ENCODE data around the gene ZNF738. TPM values are rescaled to one million over a fixed set of nuclear protein-coding genes. Genes with fewer than 3 reads are reported as not detected.

The ZNF738 gene
- total RNA-seq: 26.4 TPM

DNA sequence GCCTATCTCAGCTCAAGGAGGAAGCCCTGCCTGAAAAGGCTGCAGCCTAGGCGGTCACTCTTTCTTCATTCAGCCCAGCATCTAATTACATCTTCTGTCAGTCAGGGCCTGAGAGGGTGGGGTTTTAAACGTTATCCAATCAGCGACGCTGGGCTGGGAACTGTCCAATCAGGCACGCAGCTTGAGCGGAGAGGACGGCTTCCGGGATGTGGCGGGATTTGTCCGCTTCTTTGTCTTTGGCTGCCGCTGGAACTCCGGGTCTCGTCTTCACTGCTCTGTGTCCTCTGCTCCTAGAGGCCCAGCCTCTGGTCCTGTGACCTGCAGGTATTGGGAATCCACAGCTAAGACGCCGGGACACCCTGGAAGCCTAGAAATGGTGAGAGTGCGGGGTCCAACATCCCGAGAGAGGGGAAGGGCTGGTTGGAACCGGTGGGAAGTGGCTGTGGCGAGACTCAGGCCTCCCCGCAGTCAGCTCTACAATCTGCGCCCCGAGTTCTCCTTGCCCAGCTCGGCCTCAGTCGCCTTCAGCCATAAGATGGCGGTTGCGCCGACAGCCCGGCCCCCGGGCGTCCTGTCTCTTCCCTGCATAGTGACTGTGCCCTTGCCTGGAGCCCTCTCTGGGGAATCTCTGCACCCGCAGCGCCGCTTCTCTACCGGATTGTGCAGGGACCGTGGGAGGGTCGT, at the start of gene ZNF738:
Gene ZNF738 (plus strand): TSS at position 233 of the 684 bp plus-strand sequence. CDS start 141 bp downstream, at position 374.

DNA sequence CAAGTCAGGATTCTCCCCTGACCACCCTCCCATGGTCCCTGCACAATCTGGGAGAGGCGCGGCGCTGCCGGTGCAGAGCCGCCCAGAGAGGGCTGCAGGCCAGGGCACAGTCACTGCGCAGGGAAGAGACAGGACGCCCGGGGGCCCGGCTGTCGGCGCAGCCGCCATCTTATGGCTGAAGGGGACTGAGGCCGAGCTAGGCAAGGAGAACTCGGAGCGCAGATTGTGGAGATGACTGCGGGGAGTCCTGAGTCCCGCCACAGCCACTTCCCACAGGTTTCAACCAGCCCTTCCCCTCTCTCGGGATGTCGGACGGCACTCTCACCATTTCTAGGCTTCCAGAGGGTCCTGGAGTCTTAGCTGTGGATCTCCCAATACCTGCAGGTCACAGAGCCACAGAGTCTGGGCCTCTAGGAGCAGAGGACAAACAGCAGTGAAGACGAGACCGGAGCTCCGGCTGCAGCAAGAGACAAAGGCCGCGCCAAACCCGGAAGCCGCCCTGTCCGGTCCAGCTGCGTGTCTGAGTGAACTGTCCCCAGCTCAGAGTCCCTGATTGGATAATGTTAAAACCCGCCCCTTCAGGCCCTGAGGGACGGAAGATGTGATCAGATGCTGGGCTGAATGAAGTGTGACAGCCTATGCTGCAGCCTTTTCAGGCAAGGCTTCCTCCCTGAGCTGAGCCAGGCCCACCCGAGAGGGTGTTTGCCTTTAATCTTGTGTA, 29.8 kb upstream of the ZNF738 start, which contains the start of gene ZNF708:
Gene ZNF708 (minus strand): TSS at position 526 of the 721 bp plus-strand sequence. CDS start 198 bp downstream, at position 328.

DNA sequence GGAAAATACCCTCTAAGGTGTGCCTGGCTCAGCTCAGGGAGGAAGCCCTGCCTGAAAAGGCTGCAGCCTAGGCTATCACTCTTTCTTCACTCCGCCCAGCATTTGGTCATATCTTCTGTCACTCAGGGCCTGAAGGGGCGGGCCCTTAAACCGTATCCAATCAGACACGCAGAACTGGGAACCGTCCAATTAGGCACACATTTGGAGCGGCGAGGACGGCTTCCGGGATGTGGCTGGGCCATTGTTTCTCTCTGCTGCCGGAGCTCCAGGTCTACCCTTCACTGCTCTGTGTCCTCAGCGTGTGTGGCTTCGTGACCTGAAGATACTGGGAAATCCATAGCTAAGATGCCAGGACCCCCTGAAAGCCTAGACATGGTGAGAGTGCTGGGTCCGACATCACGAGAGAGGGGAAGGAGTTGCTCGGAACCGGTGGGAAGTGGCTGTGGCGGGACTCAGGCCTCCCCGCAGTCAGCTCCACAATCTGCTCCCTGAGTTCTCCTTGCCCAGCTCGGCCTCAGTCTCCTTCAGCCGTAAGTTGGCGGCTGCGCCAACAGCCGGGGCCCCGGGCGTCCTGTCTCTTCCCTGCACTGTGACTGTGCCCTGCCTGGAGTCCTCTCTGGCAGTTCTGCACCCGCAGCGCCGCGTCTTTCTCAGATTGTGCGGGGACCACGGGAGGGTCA, 38.2 kb downstream of the ZNF738 start, which contains the start of gene ZNF493:
Gene ZNF493 (plus strand): TSS at position 241 of the 680 bp plus-strand sequence. CDS start 105 bp downstream, at position 346.

Other genes starting within 250 kb of the ZNF738 start
- gene ZNF431, start 217.0 kb upstream of the ZNF738 start, total RNA-seq: 30.9 TPM
- gene ZNF708, start 29.6 kb upstream of the ZNF738 start, total RNA-seq: 19.8 TPM
- gene ZNF493, start 38.1 kb downstream of the ZNF738 start, total RNA-seq: 40.3 TPM
- 11.4 TPM for gene ZNF429, start 146.6 kb downstream of the ZNF738 start, total RNA-seq